Measurements from ENCODE around the gene NAA20.

DNA sequence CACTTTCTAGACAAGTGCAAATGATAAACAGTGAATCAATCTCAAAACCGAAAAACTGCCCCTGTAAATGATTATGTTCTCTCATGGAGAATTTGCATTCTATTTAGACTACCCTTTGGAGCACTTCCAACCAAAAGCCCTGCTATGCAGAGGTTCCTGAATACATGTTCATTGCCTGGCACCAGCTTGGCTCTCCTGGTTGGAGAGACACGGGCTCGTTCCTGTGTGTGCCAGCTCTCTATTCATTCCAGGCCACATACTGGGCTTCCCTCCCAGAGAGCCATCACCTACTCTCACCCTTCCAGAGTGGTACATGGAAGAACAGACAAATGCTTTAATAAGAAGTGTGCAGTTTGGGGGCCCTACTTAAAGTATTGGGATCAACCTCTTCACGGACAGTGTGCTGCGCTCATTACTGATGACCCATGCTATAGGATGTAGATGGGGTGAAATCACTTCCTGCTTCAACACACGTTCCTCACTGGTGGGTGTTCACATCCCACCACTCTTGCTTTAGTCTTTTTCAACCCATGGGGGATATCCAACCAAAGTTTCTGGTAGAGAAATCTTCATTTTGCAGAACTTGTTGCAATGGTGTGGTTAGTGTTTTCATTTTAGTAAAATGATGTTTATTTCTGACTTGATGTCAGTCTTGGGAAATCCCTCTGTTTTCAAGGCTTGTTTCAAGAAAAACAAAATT is 38.5 kb upstream of the NAA20 start:
- TF ChIP-seq MZF1 (CRISPR knock-in tag; IDR thresholded peaks at IDR 0.05; ENCODE audit: borderline replicate concordance) = no peak
- no peak for TF ChIP-seq POLR2AphosphoS5 (IDR thresholded peaks at IDR 0.05; ENCODE audit: low read depth, low read length)
- no peak for TF ChIP-seq PHB2 (IDR thresholded peaks at IDR 0.05; ENCODE audit: partially characterized antibody)
- TF ChIP-seq ZNF317 (CRISPR knock-in tag; IDR thresholded peaks at IDR 0.05) = no peak
- no peak for TF ChIP-seq ZNF292 (CRISPR knock-in tag; IDR thresholded peaks at IDR 0.05; ENCODE audit: borderline replicate concordance, low read depth)
- TF ChIP-seq, protein P1, sequence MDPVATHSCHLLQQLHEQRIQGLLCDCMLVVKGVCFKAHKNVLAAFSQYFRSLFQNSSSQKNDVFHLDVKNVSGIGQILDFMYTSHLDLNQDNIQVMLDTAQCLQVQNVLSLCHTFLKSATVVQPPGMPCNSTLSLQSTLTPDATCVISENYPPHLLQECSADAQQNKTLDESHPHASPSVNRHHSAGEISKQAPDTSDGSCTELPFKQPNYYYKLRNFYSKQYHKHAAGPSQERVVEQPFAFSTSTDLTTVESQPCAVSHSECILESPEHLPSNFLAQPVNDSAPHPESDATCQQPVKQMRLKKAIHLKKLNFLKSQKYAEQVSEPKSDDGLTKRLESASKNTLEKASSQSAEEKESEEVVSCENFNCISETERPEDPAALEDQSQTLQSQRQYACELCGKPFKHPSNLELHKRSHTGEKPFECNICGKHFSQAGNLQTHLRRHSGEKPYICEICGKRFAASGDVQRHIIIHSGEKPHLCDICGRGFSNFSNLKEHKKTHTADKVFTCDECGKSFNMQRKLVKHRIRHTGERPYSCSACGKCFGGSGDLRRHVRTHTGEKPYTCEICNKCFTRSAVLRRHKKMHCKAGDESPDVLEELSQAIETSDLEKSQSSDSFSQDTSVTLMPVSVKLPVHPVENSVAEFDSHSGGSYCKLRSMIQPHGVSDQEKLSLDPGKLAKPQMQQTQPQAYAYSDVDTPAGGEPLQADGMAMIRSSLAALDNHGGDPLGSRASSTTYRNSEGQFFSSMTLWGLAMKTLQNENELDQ (CRISPR knock-in tag; IDR thresholded peaks at IDR 0.05; ENCODE audit: borderline replicate concordance) = no peak
- TF ChIP-seq, protein P2, sequence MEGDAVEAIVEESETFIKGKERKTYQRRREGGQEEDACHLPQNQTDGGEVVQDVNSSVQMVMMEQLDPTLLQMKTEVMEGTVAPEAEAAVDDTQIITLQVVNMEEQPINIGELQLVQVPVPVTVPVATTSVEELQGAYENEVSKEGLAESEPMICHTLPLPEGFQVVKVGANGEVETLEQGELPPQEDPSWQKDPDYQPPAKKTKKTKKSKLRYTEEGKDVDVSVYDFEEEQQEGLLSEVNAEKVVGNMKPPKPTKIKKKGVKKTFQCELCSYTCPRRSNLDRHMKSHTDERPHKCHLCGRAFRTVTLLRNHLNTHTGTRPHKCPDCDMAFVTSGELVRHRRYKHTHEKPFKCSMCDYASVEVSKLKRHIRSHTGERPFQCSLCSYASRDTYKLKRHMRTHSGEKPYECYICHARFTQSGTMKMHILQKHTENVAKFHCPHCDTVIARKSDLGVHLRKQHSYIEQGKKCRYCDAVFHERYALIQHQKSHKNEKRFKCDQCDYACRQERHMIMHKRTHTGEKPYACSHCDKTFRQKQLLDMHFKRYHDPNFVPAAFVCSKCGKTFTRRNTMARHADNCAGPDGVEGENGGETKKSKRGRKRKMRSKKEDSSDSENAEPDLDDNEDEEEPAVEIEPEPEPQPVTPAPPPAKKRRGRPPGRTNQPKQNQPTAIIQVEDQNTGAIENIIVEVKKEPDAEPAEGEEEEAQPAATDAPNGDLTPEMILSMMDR (CRISPR knock-in tag; IDR thresholded peaks at IDR 0.05) = no peak
- TF ChIP-seq ZFX (CRISPR knock-in tag; IDR thresholded peaks at IDR 0.05; ENCODE audit: low read depth) = no peak
- TF ChIP-seq, protein P3, sequence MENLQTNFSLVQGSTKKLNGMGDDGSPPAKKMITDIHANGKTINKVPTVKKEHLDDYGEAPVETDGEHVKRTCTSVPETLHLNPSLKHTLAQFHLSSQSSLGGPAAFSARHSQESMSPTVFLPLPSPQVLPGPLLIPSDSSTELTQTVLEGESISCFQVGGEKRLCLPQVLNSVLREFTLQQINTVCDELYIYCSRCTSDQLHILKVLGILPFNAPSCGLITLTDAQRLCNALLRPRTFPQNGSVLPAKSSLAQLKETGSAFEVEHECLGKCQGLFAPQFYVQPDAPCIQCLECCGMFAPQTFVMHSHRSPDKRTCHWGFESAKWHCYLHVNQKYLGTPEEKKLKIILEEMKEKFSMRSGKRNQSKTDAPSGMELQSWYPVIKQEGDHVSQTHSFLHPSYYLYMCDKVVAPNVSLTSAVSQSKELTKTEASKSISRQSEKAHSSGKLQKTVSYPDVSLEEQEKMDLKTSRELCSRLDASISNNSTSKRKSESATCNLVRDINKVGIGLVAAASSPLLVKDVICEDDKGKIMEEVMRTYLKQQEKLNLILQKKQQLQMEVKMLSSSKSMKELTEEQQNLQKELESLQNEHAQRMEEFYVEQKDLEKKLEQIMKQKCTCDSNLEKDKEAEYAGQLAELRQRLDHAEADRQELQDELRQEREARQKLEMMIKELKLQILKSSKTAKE (CRISPR knock-in tag; IDR thresholded peaks at IDR 0.05; ENCODE audit: borderline replicate concordance) = no peak
